GM12801 (cell line): ENCODE results near the gene KLHDC1.

ENCODE experiments used
- CTCF ChIP-seq: IDR thresholded peaks from one replicate; pipeline ENCODE4 v1.5.1; 2011; ENCODE audit warnings: control low read depth; ENCODE audit not compliant: insufficient read length; ENCODE audit errors: extremely low read depth

KLHDC1 gene

GRCh38 chr14:49692811-49693734 lies at the start of gene KLHDC1:
TSS of gene KLHDC1 (plus strand) at chr14:49693120. CDS start at chr14:49693195, 75 bp downstream.
- no peak for TF ChIP-seq CTCF

GRCh38 chr14:49653508-49653907 lies 39.4 kb upstream of the KLHDC1 start:
- no peak for TF ChIP-seq CTCF

GRCh38 chr14:49654511-49654910 lies 38.4 kb upstream of the KLHDC1 start:
- no peak for TF ChIP-seq CTCF

GRCh38 chr14:49659526-49660455 lies 33.1 kb upstream of the KLHDC1 start:
- TF ChIP-seq CTCF = no peak

GRCh38 chr14:49670475-49670874 lies 22.4 kb upstream of the KLHDC1 start:
- no peak for TF ChIP-seq CTCF

GRCh38 chr14:49673586-49673985 lies 19.3 kb upstream of the KLHDC1 start:
- no peak for TF ChIP-seq CTCF

GRCh38 chr14:49677643-49678042 lies 15.3 kb upstream of the KLHDC1 start:
- TF ChIP-seq CTCF = no peak
